Duodenal mucosa (tissue), 2 donors: Measurements from ENCODE around the gene SLC19A1.

Source experiments
- H3K27ac ChIP-seq: one replicate; pipeline ENCODE4 v1.7.0; 2013; ENCODE audit warnings: low read depth, low read length
- H3K27me3 ChIP-seq, 2 donors: one replicate each; pipeline ENCODE4 v1.7.0; 2013; ENCODE audit warnings: low read length in 2 of 2, control low read depth in 1 of 2; ENCODE audit not compliant: insufficient read depth in 2 of 2, control insufficient read depth in 1 of 2
- H3K36me3 ChIP-seq, 2 donors: one replicate each; pipeline ENCODE4 v1.7.0; 2013; ENCODE audit warnings: low read length in 2 of 2, control low read depth in 1 of 2; ENCODE audit not compliant: insufficient read depth in 2 of 2, control insufficient read depth in 1 of 2
- H3K4me1 ChIP-seq, 2 donors: one replicate each; pipeline ENCODE4 v1.7.0; 2013; ENCODE audit warnings: low read length in 2 of 2, control low read depth in 1 of 2; ENCODE audit not compliant: insufficient read depth in 2 of 2, control insufficient read depth in 1 of 2
- H3K4me3 ChIP-seq, 2 donors: one replicate each; pipeline ENCODE4 v1.7.0; 2013; ENCODE audit warnings: low read length in 2 of 2, low read depth in 1 of 2
- H3K9ac ChIP-seq, 2 donors: one replicate each; pipeline ENCODE4 v1.7.0; 2013; ENCODE audit warnings: low read length in 2 of 2, low read depth in 1 of 2
- H3K9me3 ChIP-seq, 2 donors: one replicate each; pipeline ENCODE4 v1.7.0; 2013; ENCODE audit warnings: low read length in 2 of 2, control low read depth in 1 of 2; ENCODE audit not compliant: control insufficient read depth in 1 of 2

The SLC19A1 gene

GRCh38 chr21:45478115-45478801, 64.0 kb downstream of the SLC19A1 start:
- H3K9me3 ChIP-seq = no peaks in the 10 kb centered on the region
- H3K27ac ChIP-seq = peak overlapping the region; percentile 55
- H3K4me3 ChIP-seq = peak overlapping the region; percentile 63 to 66
- peaks cover 0 to 15% of the 10 kb centered on the region in 2 donors for H3K36me3 ChIP-seq
- H3K27me3 ChIP-seq = no peaks in the 10 kb centered on the region
- H3K9ac ChIP-seq = peak overlapping the region; percentile 42 to 58
- peaks cover 14 to 20% of the 10 kb centered on the region in 2 donors for H3K4me1 ChIP-seq

DNA sequence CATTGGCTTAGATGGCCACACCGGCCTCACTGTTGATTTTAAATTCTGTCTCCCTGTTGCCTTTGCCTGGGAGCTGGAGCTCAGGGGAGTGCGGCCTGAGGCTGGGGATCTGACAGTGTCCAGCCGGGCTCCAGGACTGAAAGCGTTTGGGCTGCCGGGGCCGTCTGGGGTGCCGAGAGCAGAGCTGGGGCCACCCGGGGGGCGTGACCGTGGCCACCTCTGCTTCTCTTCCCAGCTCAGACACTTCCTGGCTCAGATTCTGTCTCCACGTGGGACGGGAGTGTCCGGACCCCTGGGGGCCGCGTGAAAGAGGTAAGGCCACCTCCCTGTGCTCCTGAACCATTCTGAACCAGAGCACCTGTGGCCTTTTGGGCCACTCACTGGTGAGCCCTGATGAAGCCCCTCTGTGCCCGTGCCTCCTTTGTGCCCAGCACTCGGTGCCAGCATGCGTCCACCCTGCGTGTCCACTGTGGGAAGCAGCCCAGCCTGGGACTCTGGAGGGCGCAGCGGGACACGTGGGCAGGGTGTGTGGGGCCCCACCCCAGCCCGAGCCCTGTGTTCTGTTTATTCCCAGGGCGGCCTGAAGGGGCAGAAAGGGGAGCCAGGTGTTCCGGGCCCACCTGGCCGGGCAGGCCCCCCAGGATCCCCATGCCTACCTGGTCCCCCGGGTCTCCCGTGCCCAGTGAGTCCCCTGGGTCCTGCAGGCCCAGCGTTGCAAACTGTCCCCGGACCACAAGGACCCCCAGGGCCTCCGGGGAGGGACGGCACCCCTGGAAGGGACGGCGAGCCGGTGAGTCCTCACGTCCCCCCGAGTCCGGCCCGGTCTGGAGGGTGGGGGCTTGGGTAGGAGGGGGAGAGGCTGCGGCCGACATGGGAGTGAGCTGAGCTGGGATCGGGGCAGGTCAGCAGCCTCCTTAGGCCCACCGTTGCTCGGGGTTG, 64.8 kb downstream of the SLC19A1 start:
- Histone ChIP-seq H3K9ac (peak overlapping the region in 1 of 2 donors; percentile 58), H3K36me3 (peaks cover 0 to 15% of the 10 kb centered on the region in 2 donors), H3K4me3 (peak overlapping the region; percentile 63 to 66)

DNA sequence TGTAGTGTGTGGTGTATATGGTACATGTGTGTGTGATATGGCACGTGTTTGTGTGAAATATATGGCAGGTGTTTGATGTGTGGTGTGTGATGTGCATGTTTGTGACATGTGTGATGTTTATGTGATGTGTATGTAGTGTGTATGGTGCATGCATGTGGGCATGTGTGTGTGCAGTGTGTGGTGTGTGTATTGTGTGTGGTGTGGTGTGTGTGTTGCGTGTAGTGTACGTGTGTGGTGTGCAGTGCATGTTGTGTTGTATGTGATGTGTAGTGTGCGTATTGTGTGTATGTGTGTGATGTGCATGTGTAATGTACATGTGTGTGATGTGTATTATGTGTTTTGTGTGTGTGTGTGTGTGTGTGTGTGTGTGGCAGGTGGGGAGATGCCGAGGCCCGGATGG, 65.7 kb downstream of the SLC19A1 start:
- H3K9me3 ChIP-seq = no peaks in the 10 kb centered on the region
- H3K4me3 ChIP-seq = no peak overlapping the region
- no peaks in the 10 kb centered on the region for H3K27me3 ChIP-seq
- H3K4me1 ChIP-seq = peaks cover 18 to 30% of the 10 kb centered on the region in 2 donors
- H3K27ac ChIP-seq = no peak overlapping the region
- H3K36me3 ChIP-seq = peaks cover 0 to 15% of the 10 kb centered on the region in 2 donors
- H3K9ac ChIP-seq = no peak overlapping the region

More for the DNA sequence above, 64.8 kb downstream of the SLC19A1 start:
- no peaks in the 10 kb centered on the region for H3K9me3 ChIP-seq
- H3K4me1 ChIP-seq = peaks cover 14 to 24% of the 10 kb centered on the region in 2 donors
- no peaks in the 10 kb centered on the region for H3K27me3 ChIP-seq
- peak overlapping the region; percentile 25 for H3K27ac ChIP-seq

- Histone ChIP-seq H3K4me3 (no peak overlapping the region), H3K27me3 (no peaks in the 10 kb centered on the region), H3K4me1 (peaks cover 24 to 36% of the 10 kb centered on the region in 2 donors), H3K36me3 (peaks cover 0 to 9% of the 10 kb centered on the region in 2 donors), H3K9me3 (no peaks in the 10 kb centered on the region), H3K27ac (no peak overlapping the region), H3K9ac (no peak overlapping the region)
Measured at GRCh38 chr21:45475797-45476570, 66.3 kb downstream of the SLC19A1 start.

- Histone ChIP-seq H3K27ac (no peak overlapping the region), H3K27me3 (no peaks in the 10 kb centered on the region), H3K4me3 (no peak overlapping the region), H3K4me1 (peaks cover 24 to 40% of the 10 kb centered on the region in 2 donors), H3K9ac (no peak overlapping the region), H3K9me3 (no peaks in the 10 kb centered on the region), H3K36me3 (peaks cover 0 to 8% of the 10 kb centered on the region in 2 donors)
Measured at GRCh38 chr21:45475004-45475685, 67.1 kb downstream of the SLC19A1 start.

GRCh38 chr21:45474323-45474950, 67.8 kb downstream of the SLC19A1 start:
- Histone ChIP-seq H3K27me3 (no peaks in the 10 kb centered on the region), H3K9me3 (no peaks in the 10 kb centered on the region), H3K27ac (no peak overlapping the region), H3K36me3 (peaks cover 0 to 6% of the 10 kb centered on the region in 2 donors), H3K9ac (no peak overlapping the region), H3K4me1 (peaks cover 29 to 40% of the 10 kb centered on the region in 2 donors), H3K4me3 (no peak overlapping the region)

- peaks cover 22 to 35% of the 10 kb centered on the region in 2 donors for H3K4me1 ChIP-seq
- no peak overlapping the region for H3K4me3 ChIP-seq
- H3K9me3 ChIP-seq = no peaks in the 10 kb centered on the region
- H3K27ac ChIP-seq = no peak overlapping the region
- H3K36me3 ChIP-seq = no peaks in the 10 kb centered on the region
- H3K9ac ChIP-seq = no peak overlapping the region
- H3K27me3 ChIP-seq = no peaks in the 10 kb centered on the region
Measured at GRCh38 chr21:45473496-45474322, 68.5 kb downstream of the SLC19A1 start.

DNA sequence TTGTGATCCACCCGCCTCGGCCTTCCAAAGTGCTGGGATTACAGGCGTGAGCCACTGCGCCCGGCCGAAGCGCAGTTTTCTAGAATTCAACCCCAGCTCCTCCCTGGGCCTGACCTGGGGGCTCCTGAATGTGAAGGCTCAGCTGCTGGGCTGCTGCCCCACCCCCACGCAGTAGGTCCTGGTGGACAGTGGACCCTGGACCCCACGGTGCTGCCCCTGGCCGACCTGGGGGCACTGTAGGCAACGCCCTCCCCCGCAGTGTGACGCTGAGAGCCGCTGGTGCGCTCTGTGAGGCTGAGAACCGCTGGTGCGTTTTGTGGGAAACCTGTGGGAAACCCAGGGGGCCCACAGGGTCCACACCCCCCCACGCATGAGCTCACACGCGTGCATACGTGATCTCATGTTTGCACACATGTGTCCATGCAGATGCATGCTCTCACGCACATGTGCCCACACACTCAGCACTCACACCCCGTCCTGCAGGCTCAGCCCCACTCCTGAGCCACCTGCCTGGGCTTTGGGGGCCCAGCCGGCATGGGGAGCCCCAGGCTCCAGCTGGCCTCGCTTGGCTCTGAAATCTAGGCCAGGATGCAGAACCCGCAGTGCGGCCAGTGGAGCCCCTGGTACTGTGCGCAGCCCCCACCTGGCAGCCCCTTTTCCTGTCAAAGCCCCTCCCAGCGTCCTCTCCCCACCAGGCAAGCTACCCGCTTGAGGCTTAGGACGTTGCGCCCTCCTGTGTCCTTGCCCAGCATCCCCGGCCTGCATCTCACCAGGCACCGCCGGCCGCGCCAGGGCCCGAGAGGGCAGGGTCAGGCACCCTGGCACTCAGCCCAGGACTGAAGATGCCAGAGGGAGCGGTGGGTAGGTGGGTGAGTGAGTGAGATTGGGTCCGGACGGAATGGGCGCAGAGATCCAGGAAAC, 69.5 kb downstream of the SLC19A1 start:
- Histone ChIP-seq H3K4me3 (no peak overlapping the region), H3K9ac (no peak overlapping the region), H3K4me1 (peaks cover 16 to 25% of the 10 kb centered on the region in 2 donors), H3K9me3 (no peaks in the 10 kb centered on the region), H3K36me3 (no peaks in the 10 kb centered on the region), H3K27me3 (no peaks in the 10 kb centered on the region), H3K27ac (no peak overlapping the region)
